ENCODE measurements around the gene PRKCZ. TPM values are rescaled to one million over a fixed set of nuclear protein-coding genes. Genes with fewer than 3 reads are reported as not detected.

The PRKCZ gene
- total RNA-seq, 1 experiment from 2014 or later, result 1.9 TPM

- Histone ChIP-seq H3K9me3 (ENCODE audit: low read depth, low read length, poor library complexity, severe bottlenecking) (no peaks in the 10 kb centered on the region), H3K4me1 (ENCODE audit: insufficient read depth, low read length, poor library complexity, severe bottlenecking) (peaks cover 5% of the 10 kb centered on the region), H3K4me3 (ENCODE audit: low read depth, low read length, poor library complexity, severe bottlenecking) (no peak overlapping the region), H3K27ac (ENCODE audit: low read depth, low read length, poor library complexity, severe bottlenecking) (no peak overlapping the region), H3K27me3 (replicated peaks; ENCODE audit: insufficient read depth, low read depth, low read length, poor library complexity) (peaks cover 9% of the 10 kb centered on the region), H3K36me3 (ENCODE audit: insufficient read depth, low read length, poor library complexity, severe bottlenecking) (no peaks in the 10 kb centered on the region)
- intact Hi-C loops (cut with micrococcal nuclease; ENCODE audit: unreplicated experiment), result no loop called here
- no peak for TF ChIP-seq EZH2 (IDR thresholded peaks at IDR 0.05; ENCODE audit: borderline replicate concordance, low read depth, low read length, poor library complexity, severe bottlenecking)
- TF ChIP-seq, protein P1, sequence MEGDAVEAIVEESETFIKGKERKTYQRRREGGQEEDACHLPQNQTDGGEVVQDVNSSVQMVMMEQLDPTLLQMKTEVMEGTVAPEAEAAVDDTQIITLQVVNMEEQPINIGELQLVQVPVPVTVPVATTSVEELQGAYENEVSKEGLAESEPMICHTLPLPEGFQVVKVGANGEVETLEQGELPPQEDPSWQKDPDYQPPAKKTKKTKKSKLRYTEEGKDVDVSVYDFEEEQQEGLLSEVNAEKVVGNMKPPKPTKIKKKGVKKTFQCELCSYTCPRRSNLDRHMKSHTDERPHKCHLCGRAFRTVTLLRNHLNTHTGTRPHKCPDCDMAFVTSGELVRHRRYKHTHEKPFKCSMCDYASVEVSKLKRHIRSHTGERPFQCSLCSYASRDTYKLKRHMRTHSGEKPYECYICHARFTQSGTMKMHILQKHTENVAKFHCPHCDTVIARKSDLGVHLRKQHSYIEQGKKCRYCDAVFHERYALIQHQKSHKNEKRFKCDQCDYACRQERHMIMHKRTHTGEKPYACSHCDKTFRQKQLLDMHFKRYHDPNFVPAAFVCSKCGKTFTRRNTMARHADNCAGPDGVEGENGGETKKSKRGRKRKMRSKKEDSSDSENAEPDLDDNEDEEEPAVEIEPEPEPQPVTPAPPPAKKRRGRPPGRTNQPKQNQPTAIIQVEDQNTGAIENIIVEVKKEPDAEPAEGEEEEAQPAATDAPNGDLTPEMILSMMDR (conservative IDR thresholded peaks at IDR 0.05; ENCODE audit: low read depth, low read length), result no peak
- CTCF ChIA-PET, result no interaction called here
- DNase-seq (ENCODE audit: low spot score), result no peak
- BruUV-seq (replicated peaks), result no TSS peak
- POLR2A ChIA-PET (ENCODE audit: low non-redundant PET), result no interaction called here
Observed at GRCh38 chr1:2086446-2087078, 36.4 kb downstream of the PRKCZ start.

- intact Hi-C loops (cut with micrococcal nuclease; ENCODE audit: unreplicated experiment), result no loop called here
- no TSS peak for BruUV-seq (replicated peaks)
Observed at GRCh38 chr1:2087766-2088165, 37.6 kb downstream of the PRKCZ start.

DNA sequence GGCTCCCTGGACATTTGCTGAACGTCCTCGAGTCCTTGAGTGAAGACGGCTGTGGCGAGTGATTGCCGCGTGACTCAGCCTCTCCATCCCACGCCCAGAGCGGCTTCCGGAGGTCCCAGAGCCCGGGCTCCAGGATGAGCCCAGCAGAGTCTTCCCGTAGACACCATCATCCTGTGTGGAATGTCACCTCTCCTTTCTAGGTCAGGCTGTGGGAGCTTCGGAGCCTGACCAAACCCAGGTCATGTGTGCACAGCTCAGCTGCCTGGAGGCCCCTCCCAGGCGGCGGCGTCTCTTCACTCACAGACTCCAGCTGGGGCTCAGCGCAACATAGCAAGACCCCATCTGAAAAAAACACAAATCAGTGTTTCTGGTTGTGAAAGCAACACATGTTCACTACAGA, 38.2 kb downstream of the PRKCZ start:
- Histone ChIP-seq H3K9me3 (ENCODE audit: low read depth, low read length, poor library complexity, severe bottlenecking) (no peaks in the 10 kb centered on the region), H3K36me3 (ENCODE audit: insufficient read depth, low read length, poor library complexity, severe bottlenecking) (no peaks in the 10 kb centered on the region), H3K4me3 (ENCODE audit: low read depth, low read length, poor library complexity, severe bottlenecking) (no peak overlapping the region), H3K27ac (ENCODE audit: low read depth, low read length, poor library complexity, severe bottlenecking) (no peak overlapping the region), H3K4me1 (ENCODE audit: insufficient read depth, low read length, poor library complexity, severe bottlenecking) (peaks cover 5% of the 10 kb centered on the region), H3K27me3 (replicated peaks; ENCODE audit: insufficient read depth, low read depth, low read length, poor library complexity) (peaks cover 3% of the 10 kb centered on the region)
- no TSS peak for BruUV-seq (replicated peaks)
- CTCF ChIA-PET, result no interaction called here
- no peak for DNase-seq (ENCODE audit: low spot score)
- TF ChIP-seq EZH2 (IDR thresholded peaks at IDR 0.05; ENCODE audit: borderline replicate concordance, low read depth, low read length, poor library complexity, severe bottlenecking), result no peak
- TF ChIP-seq, protein P1 (conservative IDR thresholded peaks at IDR 0.05; ENCODE audit: low read depth, low read length), result no peak
- intact Hi-C loops (cut with micrococcal nuclease; ENCODE audit: unreplicated experiment), result no loop called here
- POLR2A ChIA-PET (ENCODE audit: low non-redundant PET), result no interaction called here

More at GRCh38 chr1:2087766-2088165, 37.6 kb downstream of the PRKCZ start:
- no peak for DNase-seq (ENCODE audit: low spot score)
- POLR2A ChIA-PET (ENCODE audit: low non-redundant PET), result no interaction called here
- Histone ChIP-seq H3K36me3 (ENCODE audit: insufficient read depth, low read length, poor library complexity, severe bottlenecking) (no peaks in the 10 kb centered on the region), H3K4me1 (ENCODE audit: insufficient read depth, low read length, poor library complexity, severe bottlenecking) (peaks cover 5% of the 10 kb centered on the region), H3K9me3 (ENCODE audit: low read depth, low read length, poor library complexity, severe bottlenecking) (no peaks in the 10 kb centered on the region), H3K27ac (ENCODE audit: low read depth, low read length, poor library complexity, severe bottlenecking) (no peak overlapping the region), H3K27me3 (replicated peaks; ENCODE audit: insufficient read depth, low read depth, low read length, poor library complexity) (peaks cover 9% of the 10 kb centered on the region), H3K4me3 (ENCODE audit: low read depth, low read length, poor library complexity, severe bottlenecking) (no peak overlapping the region)
- TF ChIP-seq, protein P1 (conservative IDR thresholded peaks at IDR 0.05; ENCODE audit: low read depth, low read length), result no peak
- no peak for TF ChIP-seq EZH2 (IDR thresholded peaks at IDR 0.05; ENCODE audit: borderline replicate concordance, low read depth, low read length, poor library complexity, severe bottlenecking)
- CTCF ChIA-PET, result no interaction called here
